ENCODE results near the gene PPM1E. TPM values are rescaled to one million over a fixed set of nuclear protein-coding genes. Genes with fewer than 3 reads are reported as not detected.

The PPM1E gene
- total RNA-seq: 81.0 TPM

GRCh38 chr17:58755577-58756245 is at the start of gene PPM1E:
PPM1E (plus strand) TSS chr17:58755854.

Small RNA genes lying within 50 kb of the gene (small RNA-seq; reads per million reads assigned to genes)
- not detected for gene AC025521.1
- not detected for gene RF00017
- not detected for gene RNU6-518P

Other genes starting within 250 kb of the PPM1E start
- 134 TPM for gene MTMR4, start 241.2 kb upstream of the PPM1E start, total RNA-seq
- gene TEX14, start 63.8 kb upstream of the PPM1E start, total RNA-seq: 0.69 TPM
- 37.8 TPM for gene RAD51C, start 63.3 kb upstream of the PPM1E start, total RNA-seq

Data from diencephalon (tissue), 1 donor.